Endothelial cell of umbilical vein (primary cell): ENCODE measurements around the gene CCNY. TPM values are rescaled to one million over a fixed set of nuclear protein-coding genes. Genes with fewer than 3 reads are reported as not detected.

Experiments used
- BruUV-seq: library from RNA; stranded (reverse); fragments of 400-500 nt; replicated peaks from 2 replicates; lab custom pipeline; 2021; lab: Mats Ljungman, UMichigan
- CTCF ChIA-PET: fragments of 300-600, 350-600 bp; sonication (Branson Sonifier 250); formaldehyde crosslinking; loops from one replicate; lab custom pipeline; 2021; ENCODE audit warnings: antibody characterized with exemption, inconsistent platforms; lab: Charles Lee
- POLR2A ChIA-PET: fragments of 300-600, 350-600 bp; sonication (Branson Sonifier 250); formaldehyde crosslinking; loops from one replicate; lab custom pipeline; 2021; ENCODE audit warnings: antibody characterized with exemption, inconsistent platforms; lab: Charles Lee
- DNase-seq: peaks from one replicate; pipeline ENCODE4 v3.0.0-alpha.2; 2011; ENCODE audit warnings: low read depth, low spot score
- FAIRE-seq: peaks from 2 replicates; lab custom pipeline; 2011; peaks lifted over from hg19 to GRCh38; lab: Jason Lieb, UNC
- H2AFZ ChIP-seq: 2 replicates; pipeline ENCODE4 v1.6.0; 2012; ENCODE audit warnings: low read depth, low read length, control low read depth, inconsistent platforms
- H3K27ac ChIP-seq: 2 replicates; pipeline ENCODE4 v1.5.1; 2011; ENCODE audit warnings: low read depth, mild to moderate bottlenecking, control low read depth, low read length, moderate library complexity; ENCODE audit not compliant: insufficient read depth
- H3K27me3 ChIP-seq, 2 experiments: 2 replicates each; pipeline versions ENCODE4 v1.6.0 to v1.6.1; 2011; ENCODE audit warnings: low read length in 2 of 2, mixed read lengths in 1 of 2; ENCODE audit not compliant: control insufficient read depth in 2 of 2, insufficient read depth in 2 of 2
- H3K36me3 ChIP-seq, 2 experiments: 2 replicates in 1 of 2; 3 replicates in 1 of 2; pipeline ENCODE4 v1.5.1; 2011; ENCODE audit warnings: low read length in 2 of 2, mild to moderate bottlenecking in 1 of 2, moderate library complexity in 1 of 2; ENCODE audit not compliant: control insufficient read depth in 2 of 2, insufficient read depth in 2 of 2; ENCODE audit errors: extremely low read depth in 1 of 2
- H3K4me1 ChIP-seq: 3 replicates; pipeline ENCODE4 v1.5.1; 2011; ENCODE audit warnings: mild to moderate bottlenecking, low read length; ENCODE audit not compliant: control insufficient read depth, insufficient read depth; ENCODE audit errors: extremely low read depth
- H3K4me2 ChIP-seq: 2 replicates; pipeline ENCODE4 v1.6.1; 2011; ENCODE audit warnings: low read length, control low read depth, mixed read lengths; ENCODE audit not compliant: insufficient read depth
- H3K4me3 ChIP-seq, 3 experiments: fragments of 200-600 bp in 1 of 3; sonication (generic), shearing (Covaris generic) in 1 of 3; replicated peaks in 1 of 3; 2 replicates each; pipeline ENCODE4 v1.5.1; 2011 to 2016; ENCODE audit warnings: control low read depth in 3 of 3, low read length in 3 of 3, mild to moderate bottlenecking in 2 of 3, inconsistent platforms in 1 of 3, low read depth in 1 of 3, moderate library complexity in 1 of 3; ENCODE audit not compliant: insufficient read depth in 1 of 3
- H3K79me2 ChIP-seq: 2 replicates; pipeline ENCODE4 v1.6.0; 2012; ENCODE audit warnings: low read length, inconsistent platforms; ENCODE audit not compliant: control insufficient read depth, insufficient read depth
- H3K9ac ChIP-seq: replicated peaks from 2 replicates; pipeline ENCODE3; 2011; ENCODE audit warnings: low read length, control low read depth; ENCODE audit not compliant: insufficient read depth; ENCODE audit errors: extremely low read depth
- H3K9me1 ChIP-seq: replicated peaks from 3 replicates; pipeline ENCODE4 v1.6.0; 2011; ENCODE audit warnings: mild to moderate bottlenecking, low read length; ENCODE audit not compliant: control insufficient read depth, insufficient read depth; ENCODE audit errors: extremely low read depth
- H3K9me3 ChIP-seq: replicated peaks from 2 replicates; pipeline ENCODE4 v1.5.1; 2012; ENCODE audit warnings: low read length, inconsistent platforms; ENCODE audit not compliant: control insufficient read depth, insufficient read depth
- H4K20me1 ChIP-seq: replicated peaks from 2 replicates; pipeline ENCODE3; 2011; ENCODE audit warnings: mild to moderate bottlenecking, low read length; ENCODE audit not compliant: control insufficient read depth, insufficient read depth; ENCODE audit errors: extremely low read depth
- CTCF ChIP-seq, 2 donors: IDR thresholded peaks; 1 replicate in 1 of 2; 2 replicates in 1 of 2; pipeline ENCODE4 v1.5.1; 2011; ENCODE audit warnings: low read length in 2 of 2, mild to moderate bottlenecking in 2 of 2, moderate library complexity in 2 of 2, control low read depth in 1 of 2, inconsistent platforms in 1 of 2, low read depth in 1 of 2; ENCODE audit not compliant: insufficient read depth in 1 of 2; ENCODE audit errors: extremely low read depth in 1 of 2
- EZH2 ChIP-seq: IDR thresholded peaks from 2 replicates; pipeline ENCODE4 v1.6.1; 2012; ENCODE audit warnings: borderline replicate concordance, low read depth, mild to moderate bottlenecking, moderate library complexity, low read length, inconsistent platforms; ENCODE audit not compliant: severe bottlenecking
- FOS ChIP-seq: IDR thresholded peaks from 2 replicates; pipeline ENCODE4 v1.6.1; 2011; ENCODE audit warnings: mild to moderate bottlenecking, low read length, moderate library complexity, borderline replicate concordance; ENCODE audit not compliant: insufficient read depth
- JUN ChIP-seq: IDR thresholded peaks from 2 replicates; pipeline ENCODE4 v1.6.1; 2011; ENCODE audit warnings: borderline replicate concordance, low read depth; ENCODE audit not compliant: insufficient read length, insufficient read depth
- MYC ChIP-seq: IDR thresholded peaks from one replicate; pipeline ENCODE4 v1.6.1; 2011; ENCODE audit warnings: mild to moderate bottlenecking, low read depth, low read length
- POLR2A ChIP-seq: IDR thresholded peaks from 2 replicates; pipeline ENCODE4 v1.6.1; 2012; ENCODE audit warnings: low read depth, mild to moderate bottlenecking, control low read depth, low read length
- POLR2AphosphoS5 ChIP-seq: IDR thresholded peaks from 2 replicates; pipeline ENCODE4 v1.6.1; 2012; ENCODE audit warnings: low read depth, mild to moderate bottlenecking, control low read depth, low read length, moderate library complexity; ENCODE audit not compliant: insufficient read depth
- dilution Hi-C: fragments of 300-500 bp; cut with MboI; formaldehyde crosslinking; loops from one replicate; pipeline ENCODE4 v1.15.0; 2019; ENCODE audit warnings: low sequenced_read_pairs; ENCODE audit not compliant: extremely low pct_ligation_motif_present
- intact Hi-C: fragments of 100-400 bp; cut with micrococcal nuclease; formaldehyde crosslinking; loops from one replicate; pipeline ENCODE4 v1.10.0; 2022
- polyA plus RNA-seq, 4 experiments: library from polyadenylated mRNA; depleted of rRNA in 3 of 4; stranded (reverse) in 3 of 4; unstranded in 1 of 4; fragments of >200 nt; gene quantifications; 2 replicates each; pipeline versions ENCODE4 v1.2.1 to v1.2.3, GENCODE V29; 2011 to 2012; ENCODE audit warnings: missing spikeins in 1 of 4
- total RNA-seq: library from RNA; stranded (reverse); gene quantifications from 2 replicates; pipeline ENCODE4 v1.2.3, GENCODE V29; 2021

Gene CCNY
- total and polyA plus RNA-seq, 2 donors (not counting 3 experiments of a cell fraction or from before 2014, with no cell fraction given): 61.5 to 107 TPM

- no TSS peak for BruUV-seq
- no peak overlapping the region for H3K9ac ChIP-seq
- TF ChIP-seq MYC (no peak), EZH2 (no peak), CTCF (IDR thresholded peaks at IDR 0.05; ENCODE audit: extremely low read depth in 1 of 2, insufficient read depth in 1 of 2, low read depth in 1 of 2, low read length in 2 of 2) (peak; percentile 97 to 100), JUN (no peak), FOS (no peak), POLR2A (no peak), POLR2AphosphoS5 (peak; percentile 10)
- H3K36me3 ChIP-seq: peaks cover 4 to 21% of the 10 kb centered on the region in 2 experiments
- dilution Hi-C loops: no loop called here
- ChIA-PET CTCF (interaction anchor here (0.6 to 5.2 kb wide), 52 partner anchors 10 to 1317 kb away, joined by 3 to 55 read pairs (median 4); partner anchors contain the start of genes CCNY and GJD4), POLR2A (interaction anchor here (0.7 kb wide), 1 partner anchor 1317 kb away, joined by 3 read pairs; no protein-coding TSS in a partner anchor)
- no peak overlapping the region for H3K4me3 ChIP-seq
- H3K4me1 ChIP-seq: peaks cover 12% of the 10 kb centered on the region
- intact Hi-C loops: loop anchor here (1.0 to 10.0 kb wide), 6 partner anchors 141 to 1216 kb away; partner anchors contain the start of genes CCNY and CREM
- H3K4me2 ChIP-seq: no peak overlapping the region
- H3K27me3 ChIP-seq: no peaks in the 10 kb centered on the region
- no peak overlapping the region for H3K27ac ChIP-seq
- peak; percentile 88 for FAIRE-seq
- H3K79me2 ChIP-seq: no peaks in the 10 kb centered on the region
- peak; percentile 78 for DNase-seq
- no peaks in the 10 kb centered on the region for H3K9me3 ChIP-seq
- H3K9me1 ChIP-seq: no peaks in the 10 kb centered on the region
- no peaks in the 10 kb centered on the region for H4K20me1 ChIP-seq
- H2AFZ ChIP-seq: no peak overlapping the region
Observed at GRCh38 chr10:35563261-35563891, 227.1 kb downstream of the CCNY start.
